Neural progenitor cell (in vitro differentiated cells): Measurements from ENCODE around the gene ITSN1. TPM values are rescaled to one million over a fixed set of nuclear protein-coding genes. Genes with fewer than 3 reads are reported as not detected.

ENCODE experiments used
- DNase-seq: peaks from one replicate; pipeline ENCODE4 v3.0.0-alpha.2; 2016; ENCODE audit warnings: low spot score
- H2AFZ ChIP-seq: fragments of 200-600 bp; sonication (generic); replicated peaks from 2 replicates; pipeline ENCODE4 v1.6.1; 2016; ENCODE audit warnings: antibody characterized with exemption
- H3F3A ChIP-seq: fragments of 200-600 bp; sonication (generic); 2 replicates; pipeline ENCODE4 v1.6.1; 2016; ENCODE audit warnings: antibody characterized with exemption, low read depth
- H3K27ac ChIP-seq: fragments of 200-600 bp; sonication (generic); 2 replicates; pipeline ENCODE4 v1.5.1; 2016; ENCODE audit warnings: mild to moderate bottlenecking
- H3K27me3 ChIP-seq: fragments of 200-600 bp; sonication (generic); 2 replicates; pipeline ENCODE4 v1.6.1; 2016; ENCODE audit warnings: mild to moderate bottlenecking, moderate library complexity
- H3K36me3 ChIP-seq: fragments of 200-600 bp; sonication (generic); 2 replicates; pipeline ENCODE4 v1.5.1; 2016
- H3K4me1 ChIP-seq: fragments of 200-600 bp; sonication (generic); 2 replicates; pipeline ENCODE4 v1.6.1; 2016; ENCODE audit warnings: mixed run types
- H3K4me2 ChIP-seq: fragments of 200-600 bp; sonication (generic); 2 replicates; pipeline ENCODE4 v1.6.1; 2016
- H3K4me3 ChIP-seq: fragments of 200-600 bp; sonication (generic); 2 replicates; pipeline ENCODE4 v1.5.1; 2016
- H3K79me2 ChIP-seq: fragments of 200-600 bp; sonication (generic); 2 replicates; pipeline ENCODE4 v1.6.1; 2016; ENCODE audit warnings: low read depth
- H3K9ac ChIP-seq: fragments of 200-600 bp; sonication (generic); 2 replicates; pipeline ENCODE4 v1.6.1; 2016
- H3K9me3 ChIP-seq: fragments of 200-600 bp; sonication (generic); 2 replicates; pipeline ENCODE4 v1.5.1; 2016; ENCODE audit warnings: low read depth
- H4K20me1 ChIP-seq: fragments of 200-600 bp; sonication (generic); 2 replicates; pipeline ENCODE4 v1.6.1; 2016; ENCODE audit warnings: low read depth
- H3K27ac Mint-ChIP-seq: 3 replicates; pipeline ENCODE4 v1.8.0; 2021; ENCODE audit warnings: mixed read lengths
- H3K27me3 Mint-ChIP-seq: 2 replicates; pipeline ENCODE4 v1.8.0; 2022; ENCODE audit warnings: low read depth, mild to moderate bottlenecking, inconsistent platforms, moderate library complexity, mixed read lengths; ENCODE audit not compliant: insufficient read depth
- H3K36me3 Mint-ChIP-seq: 3 replicates; pipeline ENCODE4 v1.8.0; 2021; ENCODE audit warnings: mixed read lengths
- H3K4me1 Mint-ChIP-seq: 3 replicates; pipeline ENCODE4 v1.8.0; 2021; ENCODE audit warnings: mixed read lengths
- H3K4me3 Mint-ChIP-seq: 3 replicates; pipeline ENCODE4 v1.8.0; 2021; ENCODE audit warnings: mild to moderate bottlenecking, moderate library complexity, mixed read lengths
- H3K9me3 Mint-ChIP-seq: 3 replicates; pipeline ENCODE4 v1.8.0; 2020; ENCODE audit warnings: mixed read lengths
- EZH2 ChIP-seq: fragments of 200-600 bp; sonication (generic); IDR thresholded peaks from 2 replicates; pipeline ENCODE4 v1.6.1; 2017; ENCODE audit warnings: antibody characterized with exemption, mild to moderate bottlenecking, moderate library complexity
- EZH2phosphoT487 ChIP-seq: fragments of 200-600 bp; sonication (generic); IDR thresholded peaks from 2 replicates; pipeline ENCODE4 v1.6.1; 2017; ENCODE audit warnings: antibody characterized with exemption
- total RNA-seq: library from RNA; depleted of rRNA; stranded (reverse); fragments of >200 nt; gene quantifications from 2 replicates; pipeline ENCODE4 v1.2.3, GENCODE V29; 2015; ENCODE audit warnings: low replicate concordance
- TF ChIP-seq, protein P1 (sequence below): fragments of 200-600 bp; sonication (generic); IDR thresholded peaks from 2 replicates; pipeline ENCODE4 v1.5.1; 2017; ENCODE audit warnings: antibody characterized with exemption, mild to moderate bottlenecking

The ITSN1 gene
- total RNA-seq, 1 donor from 2014 or later, result 136 TPM

DNA sequence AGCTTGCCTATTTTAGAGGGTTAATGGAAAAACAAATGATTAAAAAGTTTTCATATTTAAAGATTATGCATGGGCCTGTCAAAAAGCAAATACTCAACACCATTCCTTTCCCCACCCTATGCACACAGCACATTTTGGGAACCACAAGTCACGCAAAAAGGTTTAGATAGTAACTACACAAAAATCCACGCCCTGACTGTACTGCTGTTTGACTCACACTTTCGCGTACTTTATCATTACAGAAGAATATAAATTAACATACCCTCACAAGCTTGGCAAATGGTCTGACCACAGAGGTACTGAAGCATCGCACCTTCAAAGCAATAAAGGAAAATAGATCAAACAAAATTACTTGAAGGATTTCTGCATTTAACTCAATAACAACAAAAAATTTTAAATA lies 271.9 kb downstream of the ITSN1 start:
- Mint-ChIP-seq H3K27ac (no peak overlapping the region), H3K9me3 (no peaks in the 10 kb centered on the region), H3K4me1 (peaks cover 16% of the 10 kb centered on the region), H3K27me3 (peaks cover 2% of the 10 kb centered on the region), H3K36me3 (peaks cover 14% of the 10 kb centered on the region), H3K4me3 (peak overlapping the region; percentile 98)
- Histone ChIP-seq H3K4me2 (peak overlapping the region; percentile 95), H4K20me1 (peaks cover 4% of the 10 kb centered on the region), H3K4me1 (peaks cover 13% of the 10 kb centered on the region), H3F3A (peaks cover 10% of the 10 kb centered on the region), H3K4me3 (peak overlapping the region; percentile 90), H3K36me3 (peaks cover 28% of the 10 kb centered on the region), H3K27ac (no peak overlapping the region), H3K27me3 (no peaks in the 10 kb centered on the region), H3K9me3 (no peaks in the 10 kb centered on the region), H3K79me2 (peaks cover 43% of the 10 kb centered on the region), H3K9ac (no peak overlapping the region), H2AFZ (no peak overlapping the region)
- TF ChIP-seq, protein P1, sequence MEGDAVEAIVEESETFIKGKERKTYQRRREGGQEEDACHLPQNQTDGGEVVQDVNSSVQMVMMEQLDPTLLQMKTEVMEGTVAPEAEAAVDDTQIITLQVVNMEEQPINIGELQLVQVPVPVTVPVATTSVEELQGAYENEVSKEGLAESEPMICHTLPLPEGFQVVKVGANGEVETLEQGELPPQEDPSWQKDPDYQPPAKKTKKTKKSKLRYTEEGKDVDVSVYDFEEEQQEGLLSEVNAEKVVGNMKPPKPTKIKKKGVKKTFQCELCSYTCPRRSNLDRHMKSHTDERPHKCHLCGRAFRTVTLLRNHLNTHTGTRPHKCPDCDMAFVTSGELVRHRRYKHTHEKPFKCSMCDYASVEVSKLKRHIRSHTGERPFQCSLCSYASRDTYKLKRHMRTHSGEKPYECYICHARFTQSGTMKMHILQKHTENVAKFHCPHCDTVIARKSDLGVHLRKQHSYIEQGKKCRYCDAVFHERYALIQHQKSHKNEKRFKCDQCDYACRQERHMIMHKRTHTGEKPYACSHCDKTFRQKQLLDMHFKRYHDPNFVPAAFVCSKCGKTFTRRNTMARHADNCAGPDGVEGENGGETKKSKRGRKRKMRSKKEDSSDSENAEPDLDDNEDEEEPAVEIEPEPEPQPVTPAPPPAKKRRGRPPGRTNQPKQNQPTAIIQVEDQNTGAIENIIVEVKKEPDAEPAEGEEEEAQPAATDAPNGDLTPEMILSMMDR, result no peak
- TF ChIP-seq EZH2phosphoT487, result no peak
- no peak for TF ChIP-seq EZH2
- DNase-seq, result no peak

DNA sequence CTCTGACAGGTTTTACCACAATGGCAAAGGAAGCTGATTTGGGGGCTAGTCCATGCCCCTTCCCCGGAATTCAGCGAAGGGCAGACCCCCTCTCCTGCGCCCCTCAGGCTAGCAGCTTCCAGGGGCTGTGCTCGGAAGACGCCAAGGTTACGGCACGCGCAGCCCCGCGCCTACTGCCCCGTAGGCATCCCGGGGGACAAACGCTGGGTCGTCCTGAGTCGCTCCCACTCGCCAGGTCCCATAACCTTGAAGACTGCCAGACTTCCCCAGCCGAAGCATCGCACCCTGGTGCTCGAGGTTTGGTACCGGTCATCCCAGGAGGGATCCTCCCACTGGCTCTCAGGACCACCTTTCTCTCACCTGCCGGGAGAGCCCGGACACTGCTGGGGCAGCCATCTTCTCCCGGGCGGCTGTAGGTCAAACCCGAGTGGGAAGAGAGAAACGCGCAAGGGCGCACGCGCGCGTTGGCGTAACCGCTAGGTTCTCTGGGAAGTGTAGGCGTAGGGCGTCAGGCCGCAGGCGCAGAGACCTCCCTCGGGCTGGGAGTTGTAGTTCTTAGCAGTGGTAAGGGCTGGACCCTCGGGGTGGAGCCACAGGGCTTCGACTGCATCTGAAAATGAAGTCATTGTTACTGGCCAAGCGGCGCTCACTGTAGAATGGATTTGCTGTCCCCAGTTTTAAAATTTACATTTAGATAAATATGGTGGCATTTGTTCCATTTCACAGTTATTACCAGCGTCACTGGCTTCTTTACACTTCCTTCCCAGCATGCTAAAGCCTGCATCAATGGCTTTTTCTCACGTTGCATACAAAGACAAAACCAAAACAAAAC lies 273.3 kb downstream of the ITSN1 start, which contains the start of gene ATP5PO:
TSS of gene ATP5PO (minus strand) at position 437 of the 832 bp plus-strand sequence. CDS start at position 396, 41 bp downstream.
- peaks cover 10% of the 10 kb centered on the region for H3F3A ChIP-seq

DNA sequence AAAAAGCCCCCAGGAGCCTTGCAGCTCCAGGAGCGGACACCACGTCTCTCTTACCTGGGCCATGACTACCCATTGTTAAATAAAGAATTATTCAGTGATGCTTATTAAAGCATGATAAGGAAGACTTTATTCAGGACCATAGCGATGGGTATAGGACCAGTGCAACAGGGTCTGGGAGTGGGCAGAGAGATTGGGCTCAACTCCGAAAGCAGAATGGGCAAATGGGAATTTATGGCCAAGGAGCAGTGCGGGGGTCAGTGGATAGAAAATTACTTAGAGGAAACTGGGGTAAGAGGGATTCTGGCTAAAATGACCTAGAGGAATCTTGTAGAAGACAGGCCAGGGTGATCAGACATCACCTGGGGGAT lies 273.9 kb downstream of the ITSN1 start:
- H3K4me3 Mint-ChIP-seq, result peak overlapping the region; percentile 98
- H3K4me1 Mint-ChIP-seq, result peaks cover 16% of the 10 kb centered on the region
- Histone ChIP-seq H2AFZ (peak overlapping the region; percentile 66), H3F3A (peaks cover 10% of the 10 kb centered on the region), H3K36me3 (peaks cover 14% of the 10 kb centered on the region), H3K79me2 (peaks cover 37% of the 10 kb centered on the region), H3K9me3 (no peaks in the 10 kb centered on the region), H4K20me1 (peaks cover 4% of the 10 kb centered on the region), H3K4me3 (peak overlapping the region; percentile 90), H3K4me1 (peaks cover 13% of the 10 kb centered on the region), H3K27me3 (no peaks in the 10 kb centered on the region), H3K4me2 (peak overlapping the region; percentile 73), H3K27ac (no peak overlapping the region), H3K9ac (no peak overlapping the region)
- peaks cover 6% of the 10 kb centered on the region for H3K36me3 Mint-ChIP-seq
- H3K27me3 Mint-ChIP-seq, result peaks cover 2% of the 10 kb centered on the region
- peak; percentile 38 for DNase-seq
- H3K27ac Mint-ChIP-seq, result peak overlapping the region; percentile 3
- TF ChIP-seq, protein P1, result no peak
- no peak for TF ChIP-seq EZH2
- TF ChIP-seq EZH2phosphoT487, result no peak
- no peaks in the 10 kb centered on the region for H3K9me3 Mint-ChIP-seq

More for the DNA sequence above, 273.3 kb downstream of the ITSN1 start, which contains the start of gene ATP5PO:
- H3K27me3 ChIP-seq, result no peaks in the 10 kb centered on the region
- DNase-seq, result peak; percentile 98
- peaks cover 13% of the 10 kb centered on the region for H3K4me1 ChIP-seq
- Mint-ChIP-seq H3K36me3 (peaks cover 8% of the 10 kb centered on the region), H3K4me1 (peaks cover 16% of the 10 kb centered on the region), H3K9me3 (no peaks in the 10 kb centered on the region), H3K27ac (peak within 1 kb of the TSS; percentile 3), H3K4me3 (peak within 1 kb of the TSS; percentile 98), H3K27me3 (peaks cover 2% of the 10 kb centered on the region)
- peak within 1 kb of the TSS; percentile 75 for H3K9ac ChIP-seq
- no peak within 1 kb of the TSS for H3K27ac ChIP-seq
- peak within 1 kb of the TSS; percentile 77 for H2AFZ ChIP-seq
- H3K4me3 ChIP-seq, result peak within 1 kb of the TSS; percentile 90
- peak within 1 kb of the TSS; percentile 95 for H3K4me2 ChIP-seq
- H3K9me3 ChIP-seq, result no peaks in the 10 kb centered on the region
- no peak for TF ChIP-seq EZH2
- TF ChIP-seq EZH2phosphoT487, result no peak
- TF ChIP-seq, protein P1, result no peak
- peaks cover 19% of the 10 kb centered on the region for H3K36me3 ChIP-seq
- H3K79me2 ChIP-seq, result peaks cover 38% of the 10 kb centered on the region
- H4K20me1 ChIP-seq, result peaks cover 4% of the 10 kb centered on the region
